GM21723 (cell line): ENCODE data around the gene GSC2.
A peak's percentile ranks its signal among the peaks of the same experiment; 100 is the strongest.
"Not testable (repeated sequence)": the region's sequence is repeated elsewhere in the genome, so short reads cannot be mapped to it uniquely, and the experiment has no call there.

Experiments used
- ATAC-seq: cut with Tn5 transposase; IDR thresholded peaks from one replicate; pipeline ENCODE4 v1.9.1; 2021; ENCODE audit warnings: mild to moderate bottlenecking, moderate library complexity; ENCODE audit not compliant: unreplicated experiment

Gene GSC2

DNA sequence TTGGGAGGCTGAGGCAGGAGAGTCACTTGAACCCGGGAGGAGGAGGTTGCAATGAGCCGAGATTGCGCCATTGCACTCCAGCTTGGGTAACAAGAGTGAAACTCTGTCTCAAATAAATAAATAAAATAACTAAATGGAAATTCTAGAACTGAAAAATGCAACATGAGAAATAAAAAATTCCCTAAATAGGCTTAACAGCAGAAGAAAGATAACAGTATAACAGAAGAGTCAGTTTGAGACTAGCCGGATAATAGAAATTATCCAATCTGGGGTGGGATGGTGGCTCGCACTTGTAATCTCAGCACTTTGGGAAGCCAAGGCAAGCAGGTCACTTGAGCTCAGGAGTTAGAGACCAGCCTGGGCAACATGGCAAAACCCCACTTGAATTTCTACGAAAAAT is 14.3 kb upstream of the GSC2 start:
- ATAC-seq: no peak

DNA sequence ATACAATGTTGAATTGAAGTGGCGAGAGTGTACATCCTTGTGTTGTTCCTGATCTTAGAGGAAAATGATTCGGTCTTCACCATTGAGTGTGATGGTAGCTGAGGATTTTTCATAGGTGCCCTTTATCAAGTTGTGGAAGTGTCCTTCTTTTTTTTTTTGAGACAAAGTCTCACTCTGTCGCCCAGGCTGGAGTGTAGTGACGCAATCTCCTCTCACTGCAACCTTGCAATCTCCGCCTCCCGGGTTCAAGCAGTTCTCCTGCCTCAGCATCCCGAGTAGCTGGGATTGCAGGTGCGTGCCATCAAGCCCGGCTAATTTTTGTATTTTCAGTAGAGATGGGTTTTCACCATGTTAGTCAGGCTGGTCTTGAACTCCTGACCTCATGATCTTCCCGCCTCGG is 8.6 kb upstream of the GSC2 start:
- ATAC-seq: not testable (repeated sequence)

DNA sequence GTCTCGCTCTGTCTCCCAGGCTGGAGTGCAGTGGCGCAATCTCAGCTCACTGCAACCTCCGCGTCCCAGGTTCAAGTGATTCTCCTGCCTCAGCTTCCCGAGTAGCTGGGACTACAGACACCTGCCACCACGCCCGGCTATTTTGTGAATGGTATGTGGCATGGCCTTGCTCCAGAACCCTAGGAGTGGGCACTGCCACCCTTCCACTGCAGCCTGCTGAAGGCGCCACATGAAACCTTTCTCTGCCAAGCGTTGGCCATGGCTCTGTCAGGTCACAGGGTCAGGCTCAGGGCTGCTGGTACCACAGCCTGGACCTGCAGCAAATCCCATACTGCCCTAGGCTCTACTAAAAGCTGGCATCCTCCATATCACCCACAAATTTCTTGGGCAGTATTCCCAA is 6.0 kb upstream of the GSC2 start:
- not testable (repeated sequence) for ATAC-seq

DNA sequence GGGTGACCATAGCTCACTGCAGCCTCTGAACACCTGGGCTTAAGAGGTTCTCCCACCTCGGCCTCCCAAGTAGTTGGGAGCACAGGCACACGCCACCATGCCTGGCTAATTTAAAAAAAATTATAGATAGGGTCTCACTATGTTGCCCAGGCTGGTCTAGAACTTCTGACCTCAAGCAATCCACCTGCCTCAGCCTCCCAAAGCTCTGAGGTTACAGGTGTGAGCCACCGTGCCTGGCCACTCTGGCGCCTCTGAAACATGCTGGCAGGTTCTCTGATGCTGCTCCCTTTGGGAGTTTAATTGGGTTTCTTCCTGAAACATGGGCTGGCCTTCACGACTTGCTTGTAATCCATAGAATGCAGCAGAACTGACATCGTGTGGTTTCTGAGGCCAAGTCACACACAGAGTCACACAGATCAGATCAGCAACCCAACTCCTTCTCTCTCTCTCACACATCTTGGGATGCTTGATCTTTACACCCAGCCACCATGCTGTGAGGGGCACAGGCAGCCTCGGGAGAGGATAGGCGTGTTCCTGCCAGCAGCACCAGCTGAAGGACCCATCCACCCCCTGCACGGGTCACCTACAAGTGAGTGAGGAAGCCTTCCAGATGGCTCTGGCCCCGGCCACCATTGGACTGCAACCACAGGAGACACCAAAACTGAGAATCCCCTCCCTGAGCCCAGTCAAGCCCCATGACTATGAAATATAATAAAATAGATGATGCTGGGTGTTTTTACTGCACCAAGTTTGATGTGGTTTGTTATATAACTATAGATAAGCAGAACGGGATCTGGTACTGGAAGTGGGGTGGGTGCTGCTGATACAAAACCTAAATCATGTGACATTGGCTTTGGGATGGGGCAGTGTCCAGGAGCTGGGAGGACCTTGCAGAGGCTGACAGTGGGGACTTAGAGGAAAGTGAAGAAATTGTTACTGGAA is 3.1 kb upstream of the GSC2 start:
- no peak for ATAC-seq

DNA sequence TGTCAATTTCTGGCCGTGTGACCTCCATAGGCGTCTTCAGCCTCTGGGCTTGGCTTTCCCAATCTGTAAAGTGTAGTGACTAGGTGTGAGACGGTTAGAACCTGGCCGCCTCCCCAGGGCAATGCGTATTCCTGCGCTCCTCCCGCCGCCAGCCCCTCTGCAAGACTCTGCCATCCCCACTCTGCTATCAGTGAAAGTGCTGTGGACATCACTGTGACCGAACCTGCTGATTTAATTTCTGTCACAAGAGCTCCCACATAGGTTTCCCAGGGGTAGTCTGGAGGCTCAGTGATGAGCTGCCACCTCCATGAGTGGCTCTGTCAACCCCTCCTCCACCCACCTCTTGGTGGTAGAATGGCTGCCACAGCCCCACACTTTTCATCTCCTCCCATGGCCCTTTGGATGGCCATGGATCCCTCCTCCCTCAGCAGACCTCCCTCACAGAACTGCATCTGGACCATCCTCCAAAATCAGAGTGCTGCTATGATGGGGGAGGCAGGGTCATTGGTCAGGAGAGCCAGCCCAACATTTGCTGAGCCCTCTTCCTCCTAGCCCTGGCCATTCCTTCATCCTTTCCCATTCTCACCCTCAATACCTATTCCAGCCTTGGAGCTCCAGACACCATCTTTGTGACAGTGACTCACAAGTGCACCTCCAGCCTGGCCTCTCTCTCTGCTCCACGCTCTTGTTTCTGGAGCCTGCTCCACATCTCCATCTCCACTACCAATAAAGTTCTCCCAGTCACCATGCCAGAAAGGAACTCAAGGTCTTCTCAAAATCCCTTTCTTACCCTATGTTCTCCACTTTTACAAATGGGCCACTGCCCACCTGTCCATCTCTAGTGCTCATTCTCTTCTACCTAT is 1.5 kb upstream of the GSC2 start:
- no peak for ATAC-seq

DNA sequence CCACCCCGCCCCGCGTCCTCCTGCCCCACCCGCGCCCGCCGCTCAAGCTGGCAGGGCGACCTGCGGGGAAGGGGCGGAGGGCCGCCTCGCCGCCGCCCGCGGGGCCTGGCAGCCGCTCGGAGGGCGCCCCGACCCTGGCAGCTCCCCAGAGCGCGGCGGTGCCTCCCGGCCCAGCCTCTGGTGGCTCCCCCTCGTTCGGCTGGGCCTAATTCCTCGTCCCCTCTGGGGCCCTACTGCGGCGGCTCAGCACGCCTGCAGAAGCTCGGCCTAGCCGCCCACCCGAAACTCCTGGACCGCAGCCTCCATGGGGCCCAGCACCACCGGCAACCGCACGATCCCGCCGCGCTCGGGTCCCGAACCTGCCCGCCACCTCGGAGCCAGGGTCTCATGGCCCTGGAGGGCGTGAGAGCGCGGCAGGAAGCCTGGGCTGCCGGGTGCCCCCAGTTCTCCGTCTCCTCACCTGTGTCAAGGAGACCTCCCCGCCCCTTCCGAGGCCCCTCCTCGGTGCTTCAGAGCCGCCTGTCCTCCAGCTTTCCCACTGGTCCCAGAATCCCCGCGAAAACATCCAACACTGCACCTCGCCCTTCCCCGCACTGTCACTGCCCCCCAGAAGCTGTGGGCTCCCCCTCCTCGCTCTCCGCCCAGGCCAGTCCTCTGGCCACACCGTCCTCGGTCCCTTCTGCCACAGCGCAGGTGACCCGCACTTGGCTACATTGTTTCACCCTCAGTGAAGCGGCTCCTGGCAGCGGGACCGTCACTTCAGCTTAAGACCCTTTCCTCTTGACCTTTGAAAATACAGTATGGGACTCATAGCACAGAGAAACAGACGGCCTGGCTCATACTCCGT is 613 bp upstream of the GSC2 start:
- no peak for ATAC-seq

DNA sequence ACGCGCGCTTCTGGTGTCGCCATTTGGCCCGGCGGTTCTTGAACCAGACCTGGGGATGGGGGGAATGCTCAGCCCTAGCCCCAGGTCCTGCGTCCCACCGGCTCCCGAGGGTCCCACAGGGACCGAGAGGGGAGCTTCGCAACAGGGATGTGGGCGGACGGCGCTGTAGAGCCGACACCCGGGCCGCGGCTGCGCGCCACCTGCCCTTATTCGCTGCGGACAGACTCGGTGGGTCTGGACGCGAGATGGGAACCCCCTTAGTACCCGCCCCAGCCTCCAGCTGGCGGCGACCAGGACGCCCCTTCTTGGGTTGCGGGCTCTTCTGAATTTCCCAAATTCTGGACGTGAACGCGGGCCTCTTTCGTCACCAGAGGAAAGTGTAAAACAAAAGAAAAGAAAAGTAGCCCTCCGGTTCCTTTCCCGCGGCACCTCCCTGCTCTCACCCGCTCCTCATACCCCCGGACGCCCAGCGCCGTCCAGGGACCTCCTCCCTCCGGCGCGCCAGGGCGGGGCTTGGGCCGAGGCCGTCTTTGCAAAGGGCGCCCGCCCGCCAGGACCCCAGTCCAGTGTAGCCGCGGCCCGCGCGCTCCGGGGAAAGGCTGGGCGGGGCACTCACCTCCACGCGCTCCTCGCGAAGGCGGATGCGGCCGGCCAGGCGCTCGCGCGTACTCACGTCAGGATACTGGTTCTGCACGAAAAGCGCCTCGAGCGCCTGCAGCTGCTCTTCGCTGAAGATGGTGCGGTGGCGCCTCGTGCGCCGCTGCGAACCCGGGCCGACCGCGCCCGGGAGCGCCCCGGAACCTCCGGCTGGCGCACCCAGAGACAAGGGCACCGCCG is 827 bp downstream of the GSC2 start:
- ATAC-seq: no peak

DNA sequence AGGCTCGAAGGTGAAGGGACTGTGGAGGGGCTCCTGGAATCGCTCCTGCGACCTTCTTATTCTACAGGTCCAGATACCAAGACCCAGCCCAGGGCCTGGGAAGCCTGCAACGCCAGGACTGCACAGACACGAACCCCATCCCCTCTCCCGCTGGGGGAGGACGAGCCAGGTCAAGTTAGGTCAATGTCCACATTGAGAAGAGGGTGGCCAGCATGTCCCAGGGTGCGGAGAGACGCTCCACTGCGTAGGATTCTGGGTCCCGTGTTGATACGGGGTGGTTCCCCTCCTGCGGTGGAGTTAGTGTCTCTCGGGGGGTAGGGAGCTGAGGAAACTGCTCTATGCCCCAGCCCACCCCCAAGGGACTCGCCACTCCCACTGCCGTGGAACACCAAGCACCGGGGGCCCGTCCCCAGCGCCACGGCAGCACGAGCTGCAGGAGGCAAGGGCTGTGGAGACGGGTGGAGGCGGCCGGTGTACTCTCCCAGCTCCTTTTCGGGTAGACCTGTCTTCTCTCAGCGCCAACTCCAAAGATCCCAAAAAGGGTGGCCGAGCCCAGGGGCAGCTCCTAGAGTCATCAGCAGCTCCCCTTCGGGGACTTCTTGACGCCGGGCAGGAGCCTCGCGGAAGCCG is 1.6 kb downstream of the GSC2 start:
- ATAC-seq: no peak

DNA sequence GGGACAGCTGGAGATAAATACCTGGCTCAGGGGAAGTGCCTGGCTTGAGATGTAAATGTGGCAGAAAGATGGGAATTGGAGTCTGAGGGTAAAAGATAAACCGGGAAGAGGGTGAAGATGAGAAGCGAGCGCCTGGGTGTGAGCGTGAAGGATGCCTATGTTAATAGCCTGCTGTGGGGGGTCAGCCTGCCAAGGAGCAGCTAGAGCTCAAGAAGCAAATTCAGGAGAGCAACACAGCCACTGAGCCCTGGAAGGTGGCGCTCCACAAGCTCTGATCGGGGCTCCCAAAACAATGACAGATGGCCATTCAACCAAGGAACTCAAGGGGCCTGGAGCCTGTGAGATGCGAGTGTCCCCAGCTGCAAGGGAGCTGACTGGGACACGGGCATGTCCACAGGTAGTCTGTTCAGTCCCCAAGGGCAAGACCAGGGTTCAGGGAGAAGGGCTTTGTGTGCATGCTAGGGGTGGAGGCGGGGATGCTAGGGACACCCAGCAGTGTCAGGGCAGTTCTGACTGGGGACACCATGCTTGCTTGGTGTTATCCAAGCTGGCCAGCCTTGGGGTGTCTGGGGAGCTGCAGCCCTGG is 2.8 kb downstream of the GSC2 start:
- ATAC-seq: no peak

DNA sequence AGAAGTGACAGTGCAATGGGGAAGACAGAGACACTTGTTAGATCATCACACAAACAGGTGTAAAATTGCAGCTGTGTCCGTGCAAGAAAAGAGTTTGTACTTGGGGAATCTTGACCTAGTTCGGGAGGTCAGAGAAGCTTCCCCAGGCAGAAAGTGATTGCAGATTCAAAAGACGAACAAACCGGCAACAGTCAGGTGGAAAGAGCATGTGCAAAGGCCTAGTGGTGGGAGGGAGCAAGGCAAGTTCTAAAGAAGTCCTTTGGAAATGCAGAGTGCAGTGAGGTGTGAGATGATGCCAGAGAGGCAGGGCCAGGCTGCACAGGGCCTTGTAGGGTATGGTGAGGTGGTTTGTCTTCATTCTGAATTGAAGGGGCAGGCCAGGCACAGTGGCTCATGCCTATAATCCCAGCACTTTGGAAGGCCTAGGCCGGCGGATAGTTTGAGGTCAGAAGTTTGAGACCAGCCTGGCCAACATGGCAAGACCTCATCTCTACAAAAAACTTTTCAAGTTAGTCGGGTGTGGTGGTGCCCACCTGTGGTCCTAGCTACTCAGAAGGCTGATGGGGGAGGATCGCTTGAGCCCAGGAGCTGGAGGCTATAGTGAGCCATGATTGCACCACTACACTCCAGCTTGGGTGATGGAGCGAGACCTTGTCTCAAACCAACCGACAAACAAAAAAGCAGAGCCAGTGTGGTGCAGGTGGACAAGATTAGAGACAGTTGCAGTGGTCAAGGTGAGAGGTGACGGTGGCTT is 3.7 kb downstream of the GSC2 start:
- no peak for ATAC-seq

DNA sequence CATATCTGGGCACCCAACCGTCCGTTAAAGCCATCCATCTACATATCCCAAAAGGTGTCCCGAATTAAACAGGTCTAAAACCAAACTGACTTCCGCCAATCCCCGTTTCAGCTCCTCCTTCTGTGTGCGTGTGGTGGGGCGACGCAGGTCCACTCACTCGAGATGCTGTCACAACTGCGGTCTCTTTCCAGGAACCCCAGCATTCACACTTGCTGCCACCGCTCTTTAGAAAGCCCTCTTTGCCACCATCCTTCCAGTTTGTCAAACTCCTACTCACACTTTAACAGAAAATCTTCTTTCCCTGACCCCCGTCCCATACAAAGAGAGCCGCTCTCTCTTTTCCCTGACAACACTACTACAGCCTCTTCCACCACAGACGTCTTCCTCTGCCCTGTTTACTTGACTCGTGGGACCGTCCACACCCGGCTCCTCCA is 6.1 kb downstream of the GSC2 start:
- peak; percentile 12 for ATAC-seq

DNA sequence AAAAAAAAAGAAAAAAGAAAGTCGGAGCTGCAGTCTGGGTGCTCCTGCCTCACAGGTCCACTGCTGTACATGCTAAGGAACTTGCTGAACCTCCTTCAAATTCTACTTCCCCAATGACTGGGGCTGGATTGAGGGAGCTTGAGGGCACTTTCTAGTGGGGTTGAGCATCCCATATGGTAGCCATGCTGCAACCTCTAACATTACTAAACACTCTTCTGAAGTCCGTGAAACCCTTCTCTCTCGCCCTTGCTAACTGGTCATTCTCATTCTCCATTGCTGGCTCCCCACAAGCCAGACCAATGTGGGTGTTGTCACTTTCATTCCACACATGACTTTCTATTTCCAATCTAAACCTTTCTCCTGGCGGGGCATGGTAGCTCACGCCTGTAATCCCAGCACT is 6.9 kb downstream of the GSC2 start:
- no peak for ATAC-seq

DNA sequence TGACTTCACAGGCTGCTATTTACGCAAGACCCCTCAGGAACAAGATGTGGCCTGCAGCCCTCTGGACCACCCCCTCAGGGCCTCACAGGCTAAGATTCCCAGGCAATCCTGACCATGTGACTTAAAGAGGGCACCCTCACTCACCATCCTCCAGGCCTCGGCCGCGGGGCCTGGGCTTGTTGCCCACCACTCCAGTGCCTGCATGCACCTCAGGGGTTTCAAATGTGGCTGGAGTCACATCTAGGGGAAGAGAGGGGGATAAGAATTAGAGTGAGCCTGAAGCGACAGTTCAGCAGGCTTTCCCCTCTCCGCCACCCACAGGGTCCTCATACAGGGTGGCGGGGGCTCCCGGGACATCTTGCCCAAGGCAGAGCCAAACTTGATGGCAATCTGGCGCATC is 7.7 kb downstream of the GSC2 start:
- ATAC-seq: no peak

DNA sequence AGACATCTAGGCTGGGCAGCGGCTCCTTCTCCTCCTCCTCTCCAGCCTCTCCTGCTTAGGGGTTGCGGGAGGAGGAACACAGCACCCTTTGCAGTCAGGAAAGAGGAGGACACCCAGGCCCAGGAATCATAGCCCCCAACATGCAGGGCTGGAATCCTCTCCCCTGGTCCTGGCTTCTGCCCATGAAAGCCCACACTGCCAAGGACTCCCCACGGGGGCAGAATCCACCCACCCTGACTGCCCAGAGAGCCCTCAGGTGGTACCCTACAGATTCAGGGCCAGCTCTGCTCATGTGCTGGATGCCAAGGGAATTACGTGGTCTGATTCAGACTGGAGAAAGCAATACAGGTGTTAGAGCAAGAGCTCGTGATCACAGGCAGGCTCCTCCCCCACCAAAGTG is 10.1 kb downstream of the GSC2 start:
- no peak for ATAC-seq

DNA sequence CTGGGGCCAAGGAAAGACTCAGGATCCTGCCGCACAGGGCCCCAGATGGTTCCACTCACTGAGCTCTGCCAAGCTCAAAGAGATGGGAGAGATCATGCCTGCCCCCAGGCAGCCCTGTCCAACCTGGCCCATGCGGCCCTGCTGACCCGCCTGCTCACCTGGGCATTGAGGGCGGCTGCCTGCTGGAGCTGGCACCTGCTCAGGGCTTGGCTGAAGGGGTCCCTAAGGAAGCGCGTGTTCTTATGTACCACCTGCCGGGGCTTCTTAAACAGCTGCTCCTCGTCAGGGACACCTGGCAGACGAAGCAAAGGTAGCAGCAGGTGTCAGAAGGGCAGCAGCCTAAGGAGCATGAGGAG is 11.1 kb downstream of the GSC2 start:
- ATAC-seq: no peak

DNA sequence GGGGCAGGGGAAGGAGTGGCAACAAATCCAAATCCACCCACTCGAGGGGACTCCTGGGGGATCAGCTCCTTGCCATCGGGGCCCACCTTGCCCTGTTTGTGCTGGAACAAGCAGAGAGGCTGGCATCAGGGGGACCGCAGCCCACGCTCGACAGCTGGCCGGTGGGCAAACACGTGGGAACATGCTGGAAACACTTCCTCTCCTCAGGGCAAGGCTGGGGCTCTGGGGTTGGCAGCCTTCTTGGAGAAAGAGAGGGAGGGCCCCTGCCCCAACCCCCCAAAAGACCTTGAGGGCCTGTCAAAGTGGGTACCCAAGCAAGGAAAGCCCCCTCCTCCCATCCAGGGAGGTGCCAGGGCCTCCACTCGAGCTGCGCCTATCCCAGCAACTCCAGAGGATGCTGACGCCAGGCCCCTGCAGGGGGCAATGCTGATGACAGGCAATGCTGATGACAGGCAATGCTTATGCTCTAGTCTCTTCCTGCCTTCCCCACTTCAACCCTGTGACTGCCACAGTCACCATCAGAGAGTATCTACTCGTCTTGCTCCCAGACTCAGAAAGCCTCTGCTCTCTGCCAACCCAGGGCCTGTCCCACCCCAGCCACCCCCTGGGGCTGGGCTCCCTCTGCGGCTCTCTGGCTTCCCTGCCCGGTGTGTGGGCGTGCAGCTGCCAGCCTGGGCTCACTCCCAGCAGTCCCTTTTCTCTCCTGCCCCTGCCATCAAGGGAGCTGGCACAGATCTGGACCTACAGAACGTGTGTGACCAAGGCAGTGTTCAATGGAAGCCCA is 11.7 kb downstream of the GSC2 start:
- ATAC-seq: no peak

DNA sequence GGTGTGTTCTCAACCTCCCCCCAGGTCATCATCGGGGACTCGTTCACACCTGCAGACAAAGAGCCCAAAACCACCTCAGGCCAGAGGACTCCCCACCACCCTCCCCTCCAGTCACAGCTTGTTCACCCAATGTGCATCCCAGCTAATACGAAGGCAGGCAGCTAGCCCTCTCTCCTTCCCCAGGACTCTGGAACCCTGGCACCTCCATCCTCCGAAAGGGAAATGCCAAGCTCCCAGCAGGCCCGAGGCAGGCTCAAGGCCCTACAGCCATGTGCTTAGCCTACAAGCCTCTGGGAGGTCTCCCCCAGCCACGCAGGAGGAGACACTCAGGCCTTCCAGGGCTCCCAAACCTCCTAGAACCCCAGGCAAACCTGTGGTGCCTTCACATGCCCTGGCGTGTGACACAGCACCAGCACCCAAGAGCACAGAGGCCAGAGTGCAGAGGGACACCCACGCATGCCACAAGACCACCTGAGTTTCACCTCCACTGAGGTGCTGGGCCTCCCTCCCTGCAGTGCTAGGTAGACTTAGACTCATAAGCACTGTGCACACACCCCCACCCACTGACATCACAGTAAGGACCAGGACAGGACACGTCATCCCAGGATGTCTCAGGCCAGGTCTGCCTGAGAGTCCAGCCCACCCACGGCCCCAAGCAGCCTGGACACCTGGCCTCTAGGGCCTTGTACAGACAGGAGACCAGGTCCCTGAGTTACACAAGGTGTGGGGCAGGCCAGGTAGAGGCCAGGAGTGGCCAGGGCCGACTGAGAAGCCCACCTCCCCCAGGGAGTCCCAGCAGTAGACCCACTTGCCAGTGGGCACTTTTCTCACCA is 12.5 kb downstream of the GSC2 start:
- no peak for ATAC-seq
